Natural killer cell (primary cell): Measurements from ENCODE around the gene LYPD6B. TPM values are rescaled to one million over a fixed set of nuclear protein-coding genes. Genes with fewer than 3 reads are reported as not detected.

Experiments
- ATAC-seq, 3 donors: fragments of 150-1000 bp in 2 of 3; fragments of 200-7000 bp in 1 of 3; cut with Tn5 transposase; 1 replicate in 1 of 3; 2 replicates in 2 of 3; pipeline ENCODE4 v1.10.0; 2021; ENCODE audit warnings: mild to moderate bottlenecking in 2 of 3, moderate library complexity in 2 of 3
- DNase-seq, 2 donors: peaks; one replicate each; pipeline versions ENCODE4 v3.0.0 to v3.0.0-alpha.2; 2013 to 2021; ENCODE audit warnings: mixed read lengths in 1 of 2
- H3K27ac ChIP-seq: one replicate; pipeline ENCODE4 v1.5.1; 2013; ENCODE audit warnings: mild to moderate bottlenecking, low read length
- H3K27me3 ChIP-seq: one replicate; pipeline ENCODE4 v1.6.1; 2013; ENCODE audit warnings: low read length; ENCODE audit not compliant: control insufficient read depth, insufficient read depth
- H3K36me3 ChIP-seq: one replicate; pipeline ENCODE4 v1.6.1; 2013; ENCODE audit warnings: low read length; ENCODE audit not compliant: control insufficient read depth, insufficient read depth
- H3K4me1 ChIP-seq: one replicate; pipeline ENCODE4 v1.6.1; 2013; ENCODE audit warnings: low read length; ENCODE audit not compliant: control insufficient read depth, insufficient read depth
- H3K4me3 ChIP-seq: one replicate; pipeline ENCODE4 v1.5.1; 2013; ENCODE audit warnings: low read length
- H3K9me3 ChIP-seq: one replicate; pipeline ENCODE4 v1.6.1; 2013; ENCODE audit warnings: low read length; ENCODE audit not compliant: control insufficient read depth, insufficient read depth
- H3K27ac Mint-ChIP-seq, 2 donors: one replicate each; pipeline ENCODE4 v1.8.0; 2022; ENCODE audit warnings: mild to moderate bottlenecking in 2 of 2, mixed read lengths in 2 of 2, moderate library complexity in 1 of 2
- H3K27me3 Mint-ChIP-seq, 2 donors: one replicate each; pipeline ENCODE4 v1.8.0; 2022; ENCODE audit warnings: low read depth in 2 of 2, mixed read lengths in 2 of 2
- H3K36me3 Mint-ChIP-seq: one replicate; pipeline ENCODE4 v1.8.0; 2022; ENCODE audit warnings: mixed read lengths
- H3K4me1 Mint-ChIP-seq, 2 donors: one replicate each; pipeline ENCODE4 v1.8.0; 2022; ENCODE audit warnings: mixed read lengths in 2 of 2
- H3K4me3 Mint-ChIP-seq: one replicate; pipeline ENCODE4 v1.8.0; 2022; ENCODE audit warnings: mild to moderate bottlenecking, moderate library complexity, mixed read lengths
- H3K9me3 Mint-ChIP-seq, 2 donors: one replicate each; pipeline ENCODE4 v1.8.0; 2022; ENCODE audit warnings: mixed read lengths in 2 of 2
- CTCF ChIP-seq: fragments of 200-600 bp; IDR thresholded peaks from one replicate; pipeline ENCODE4 v1.8.0; 2022; ENCODE audit warnings: antibody characterized with exemption
- whole genome bisulfite sequencing: methylation state at CpG from one replicate; pipeline ENCODE4 v1.1.7; 2013; ENCODE audit warnings: missing lambda C conversion rate; ENCODE audit not compliant: insufficient coverage; 5-methylcytosine and 5-hydroxymethylcytosine counted together
- intact Hi-C: fragments of 100-400 bp; cut with micrococcal nuclease; formaldehyde crosslinking; loops from one replicate; pipeline ENCODE4 v1.14.2; 2022
- total RNA-seq, 4 donors: library from RNA; stranded (reverse); fragments of 120-200 nt in 1 of 4; gene quantifications; one replicate each; pipeline versions ENCODE4 v1.2.3 to v1.2.4, GENCODE V29; 2013 to 2022

Gene LYPD6B
- total RNA-seq, 3 donors from 2014 or later (not counting 1 experiment from before 2014, with no cell fraction given): not detected

- H3K36me3 ChIP-seq: no peaks in the 10 kb centered on the region
- no peaks in the 10 kb centered on the region for H3K27me3 ChIP-seq
- H3K4me1 ChIP-seq: no peaks in the 10 kb centered on the region
- H3K4me3 ChIP-seq: no peak overlapping the region
- ATAC-seq (no peak), DNase-seq (no peak)
- intact Hi-C loops: loop anchor here (10.0 kb wide), 1 partner anchor 488 kb away; no protein-coding TSS in a partner anchor
- no peaks in the 10 kb centered on the region for H3K36me3 Mint-ChIP-seq
- H3K4me3 Mint-ChIP-seq: no peak overlapping the region
- H3K27ac Mint-ChIP-seq: no peak overlapping the region
- no peak for TF ChIP-seq CTCF
- no peak overlapping the region for H3K27ac ChIP-seq
- peaks cover 5% of the 10 kb centered on the region in 2 donors for H3K27me3 Mint-ChIP-seq
- H3K9me3 Mint-ChIP-seq: no peaks in the 10 kb centered on the region
- H3K4me1 Mint-ChIP-seq: peaks cover 5% of the 10 kb centered on the region in 2 donors
- H3K9me3 ChIP-seq: no peaks in the 10 kb centered on the region
Observed at GRCh38 chr2:148992448-148992847, 46.1 kb upstream of the LYPD6B start.

- H3K4me3 ChIP-seq: no peak overlapping the region
- no peak for ATAC-seq
- TF ChIP-seq CTCF: no peak
Observed at GRCh38 chr2:148993351-148993750, 45.1 kb upstream of the LYPD6B start.

GRCh38 chr2:148994341-148994740 is 44.2 kb upstream of the LYPD6B start:
- no peak for TF ChIP-seq CTCF
- WGBS: 95% methylated on average over 8 of the region's 8 CpGs

More at GRCh38 chr2:148993351-148993750, 45.1 kb upstream of the LYPD6B start:
- Mint-ChIP-seq H3K27ac (no peak overlapping the region), H3K9me3 (no peaks in the 10 kb centered on the region), H3K4me1 (peaks cover 5% of the 10 kb centered on the region in 2 donors), H3K36me3 (no peaks in the 10 kb centered on the region), H3K4me3 (no peak overlapping the region), H3K27me3 (peaks cover 5 to 9% of the 10 kb centered on the region in 2 donors)
- intact Hi-C loops: loop anchor here (10.0 kb wide), 1 partner anchor 489 kb away; no protein-coding TSS in a partner anchor
- H3K36me3 ChIP-seq: no peaks in the 10 kb centered on the region
- H3K27ac ChIP-seq: no peak overlapping the region
- H3K9me3 ChIP-seq: no peaks in the 10 kb centered on the region
- H3K27me3 ChIP-seq: no peaks in the 10 kb centered on the region
- DNase-seq: no peak
- WGBS: 86% methylated on average over 1 of the region's 3 CpGs
- H3K4me1 ChIP-seq: no peaks in the 10 kb centered on the region

GRCh38 chr2:148996805-148997204 is 41.7 kb upstream of the LYPD6B start:
- Histone ChIP-seq H3K4me1 (no peaks in the 10 kb centered on the region), H3K27me3 (no peaks in the 10 kb centered on the region), H3K36me3 (no peaks in the 10 kb centered on the region), H3K9me3 (no peaks in the 10 kb centered on the region), H3K27ac (no peak overlapping the region), H3K4me3 (no peak overlapping the region)
- no peak for TF ChIP-seq CTCF
- intact Hi-C loops: loop anchor here (10.0 kb wide), 1 partner anchor 492 kb away; no protein-coding TSS in a partner anchor
- no peak overlapping the region for H3K4me3 Mint-ChIP-seq
- H3K9me3 Mint-ChIP-seq: no peaks in the 10 kb centered on the region
- no peaks in the 10 kb centered on the region for H3K4me1 Mint-ChIP-seq
- ATAC-seq (no peak), DNase-seq (no peak)
- no peaks in the 10 kb centered on the region for H3K36me3 Mint-ChIP-seq
- WGBS: 94% methylated on average over 6 of the region's 6 CpGs
- H3K27me3 Mint-ChIP-seq: peaks cover 0 to 9% of the 10 kb centered on the region in 2 donors
- H3K27ac Mint-ChIP-seq: no peak overlapping the region

More at GRCh38 chr2:148994341-148994740, 44.2 kb upstream of the LYPD6B start:
- H3K27me3 ChIP-seq: no peaks in the 10 kb centered on the region
- H3K36me3 ChIP-seq: no peaks in the 10 kb centered on the region
- ATAC-seq (no peak), DNase-seq (no peak)
- H3K4me3 ChIP-seq: no peak overlapping the region
- Mint-ChIP-seq H3K27ac (no peak overlapping the region), H3K9me3 (no peaks in the 10 kb centered on the region), H3K4me3 (no peak overlapping the region), H3K36me3 (no peaks in the 10 kb centered on the region), H3K4me1 (peaks cover 5% of the 10 kb centered on the region in 2 donors), H3K27me3 (peaks cover 5 to 9% of the 10 kb centered on the region in 2 donors)
- no peaks in the 10 kb centered on the region for H3K9me3 ChIP-seq
- no peak overlapping the region for H3K27ac ChIP-seq
- no peaks in the 10 kb centered on the region for H3K4me1 ChIP-seq
- intact Hi-C loops: loop anchor here (10.0 kb wide), 1 partner anchor 490 kb away; no protein-coding TSS in a partner anchor
